ENCODE results near the gene ADAMTS3. TPM values are rescaled to one million over a fixed set of nuclear protein-coding genes. Genes with fewer than 3 reads are reported as not detected.

Gene ADAMTS3
- polyA plus RNA-seq, 1 donor (not counting 4 experiments of a cell fraction or from before 2014, with no cell fraction given), result 0.09 TPM

DNA sequence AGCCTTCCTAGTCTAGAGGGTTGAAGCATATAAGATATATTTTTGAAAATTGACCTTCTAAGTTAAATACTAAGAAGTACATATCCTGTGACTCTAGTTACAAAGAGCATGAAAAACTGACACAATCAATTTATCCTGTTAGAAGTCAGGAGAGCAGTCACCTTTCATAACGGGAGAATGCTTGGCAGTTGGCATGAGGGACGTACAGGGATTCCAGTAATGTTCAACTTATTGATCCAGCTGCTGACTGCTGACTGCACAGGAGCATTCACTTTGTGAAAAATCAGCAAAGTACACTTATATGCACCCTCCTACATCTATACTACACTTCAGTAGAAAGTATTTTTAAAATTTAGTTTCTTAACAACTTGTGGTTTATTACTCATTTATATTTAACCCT lies 4.2 kb downstream of the ADAMTS3 start:
- dilution Hi-C loops (cut with MboI; ENCODE audit: extremely low pct_ligation_motif_present, low sequenced_read_pairs), result no loop called here
- H4K20me1 ChIP-seq (ENCODE audit: control insufficient read depth, extremely low read depth, insufficient read depth, low read length), result no peaks in the 10 kb centered on the region
- H3K9me3 ChIP-seq (ENCODE audit: control insufficient read depth, low read depth, low read length), result no peaks in the 10 kb centered on the region
- H3K9ac ChIP-seq (ENCODE audit: control insufficient read depth, extremely low read depth, insufficient read depth, low read length), result no peak overlapping the region
- no peak for DNase-seq (ENCODE audit: low read depth, low spot score)
- H3K4me1 ChIP-seq (ENCODE audit: control insufficient read depth, extremely low read depth, insufficient read depth, low read length), result peaks cover 3% of the 10 kb centered on the region
- H3K9me1 ChIP-seq (ENCODE audit: control insufficient read depth, extremely low read depth, insufficient read depth, low read length), result no peaks in the 10 kb centered on the region
- TF ChIP-seq, protein P1, sequence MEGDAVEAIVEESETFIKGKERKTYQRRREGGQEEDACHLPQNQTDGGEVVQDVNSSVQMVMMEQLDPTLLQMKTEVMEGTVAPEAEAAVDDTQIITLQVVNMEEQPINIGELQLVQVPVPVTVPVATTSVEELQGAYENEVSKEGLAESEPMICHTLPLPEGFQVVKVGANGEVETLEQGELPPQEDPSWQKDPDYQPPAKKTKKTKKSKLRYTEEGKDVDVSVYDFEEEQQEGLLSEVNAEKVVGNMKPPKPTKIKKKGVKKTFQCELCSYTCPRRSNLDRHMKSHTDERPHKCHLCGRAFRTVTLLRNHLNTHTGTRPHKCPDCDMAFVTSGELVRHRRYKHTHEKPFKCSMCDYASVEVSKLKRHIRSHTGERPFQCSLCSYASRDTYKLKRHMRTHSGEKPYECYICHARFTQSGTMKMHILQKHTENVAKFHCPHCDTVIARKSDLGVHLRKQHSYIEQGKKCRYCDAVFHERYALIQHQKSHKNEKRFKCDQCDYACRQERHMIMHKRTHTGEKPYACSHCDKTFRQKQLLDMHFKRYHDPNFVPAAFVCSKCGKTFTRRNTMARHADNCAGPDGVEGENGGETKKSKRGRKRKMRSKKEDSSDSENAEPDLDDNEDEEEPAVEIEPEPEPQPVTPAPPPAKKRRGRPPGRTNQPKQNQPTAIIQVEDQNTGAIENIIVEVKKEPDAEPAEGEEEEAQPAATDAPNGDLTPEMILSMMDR (optimal IDR thresholded peaks at IDR 0.05 in 1 of 3, IDR thresholded peaks at IDR 0.05 in 1 of 3, conservative IDR thresholded peaks at IDR 0.05 in 1 of 3; ENCODE audit: extremely low read depth in 1 of 3, insufficient read depth in 2 of 3, low read length in 3 of 3), result no peak
- TF ChIP-seq EZH2 (IDR thresholded peaks at IDR 0.05; ENCODE audit: low read length), result no peak
- no peak overlapping the region for H2AFZ ChIP-seq (ENCODE audit: control insufficient read depth, low read length)
- no peak for FAIRE-seq
- H3K27me3 ChIP-seq (ENCODE audit: control insufficient read depth, extremely low read depth, insufficient read depth, low read length), result peaks cover 9% of the 10 kb centered on the region
- H3K4me2 ChIP-seq (ENCODE audit: control insufficient read depth, extremely low read depth, insufficient read depth, low read depth, low read length), result no peak overlapping the region
- no peaks in the 10 kb centered on the region for H3K79me2 ChIP-seq (ENCODE audit: control insufficient read depth, insufficient read depth, low read length)
- no peak overlapping the region for H3K27ac ChIP-seq (ENCODE audit: control insufficient read depth, insufficient read depth, low read length)
- no peak overlapping the region for H3K4me3 ChIP-seq (ENCODE audit: control insufficient read depth in 2 of 3, extremely low read depth in 1 of 3, insufficient read depth in 2 of 3, low read depth in 1 of 3, low read length in 3 of 3)
- no peaks in the 10 kb centered on the region for H3K36me3 ChIP-seq (ENCODE audit: control insufficient read depth in 2 of 2, extremely low read depth in 1 of 2, insufficient read depth in 2 of 2, low read length in 2 of 2)

DNA sequence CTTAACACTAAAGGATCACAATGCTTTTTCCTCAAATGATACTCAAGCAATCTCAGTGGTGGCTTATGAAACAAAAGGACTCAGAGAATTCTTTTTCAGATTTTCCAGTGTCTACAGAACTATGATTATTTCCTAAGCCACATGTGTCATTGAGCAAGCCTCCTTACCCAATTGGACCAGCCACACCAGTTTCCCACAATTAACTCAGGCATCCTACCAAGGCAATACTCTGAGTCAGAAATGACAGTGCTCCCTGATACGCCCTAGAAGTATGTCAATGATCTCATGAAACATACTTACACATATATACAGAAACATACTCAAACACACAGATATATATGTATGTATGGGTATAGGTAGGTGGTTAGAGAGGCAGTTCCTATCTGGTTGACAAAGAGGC lies 4.8 kb downstream of the ADAMTS3 start:
- no peak overlapping the region for H3K27ac ChIP-seq (ENCODE audit: control insufficient read depth, insufficient read depth, low read length)
- DNase-seq (ENCODE audit: low read depth, low spot score), result no peak
- H3K79me2 ChIP-seq (ENCODE audit: control insufficient read depth, insufficient read depth, low read length), result no peaks in the 10 kb centered on the region
- FAIRE-seq, result no peak
- no peak overlapping the region for H3K4me2 ChIP-seq (ENCODE audit: control insufficient read depth, extremely low read depth, insufficient read depth, low read depth, low read length)
- H3K9ac ChIP-seq (ENCODE audit: control insufficient read depth, extremely low read depth, insufficient read depth, low read length), result no peak overlapping the region
- H3K27me3 ChIP-seq (ENCODE audit: control insufficient read depth, extremely low read depth, insufficient read depth, low read length), result peaks cover 3% of the 10 kb centered on the region
- no peak overlapping the region for H3K4me3 ChIP-seq (ENCODE audit: control insufficient read depth in 2 of 3, extremely low read depth in 1 of 3, insufficient read depth in 2 of 3, low read depth in 1 of 3, low read length in 3 of 3)
- no peaks in the 10 kb centered on the region for H3K9me3 ChIP-seq (ENCODE audit: control insufficient read depth, low read depth, low read length)
- H3K4me1 ChIP-seq (ENCODE audit: control insufficient read depth, extremely low read depth, insufficient read depth, low read length), result peaks cover 3% of the 10 kb centered on the region
- dilution Hi-C loops (cut with MboI; ENCODE audit: extremely low pct_ligation_motif_present, low sequenced_read_pairs), result no loop called here
- no peaks in the 10 kb centered on the region for H3K9me1 ChIP-seq (ENCODE audit: control insufficient read depth, extremely low read depth, insufficient read depth, low read length)
- no peaks in the 10 kb centered on the region for H4K20me1 ChIP-seq (ENCODE audit: control insufficient read depth, extremely low read depth, insufficient read depth, low read length)
- no peaks in the 10 kb centered on the region for H3K36me3 ChIP-seq (ENCODE audit: control insufficient read depth in 2 of 2, extremely low read depth in 1 of 2, insufficient read depth in 2 of 2, low read length in 2 of 2)
- H2AFZ ChIP-seq (ENCODE audit: control insufficient read depth, low read length), result no peak overlapping the region
- no peak for TF ChIP-seq EZH2 (IDR thresholded peaks at IDR 0.05; ENCODE audit: low read length)
- TF ChIP-seq, protein P1 (optimal IDR thresholded peaks at IDR 0.05 in 1 of 3, IDR thresholded peaks at IDR 0.05 in 1 of 3, conservative IDR thresholded peaks at IDR 0.05 in 1 of 3; ENCODE audit: extremely low read depth in 1 of 3, insufficient read depth in 2 of 3, low read length in 3 of 3), result no peak

All from keratinocyte (primary cell).